Stimulated activated CD4-positive, alpha-beta T cell treated with anti-CD3 and anti-CD28 coated beads, TNF-alpha, amount 100 ng/mL, for 1 hour (primary cell): ENCODE results near the gene ELF3.
"Not testable (repeated sequence)": the region's sequence is repeated elsewhere in the genome, so short reads cannot be mapped to it uniquely, and the experiment has no call there.

Experiments used
- DNase-seq, 3 donors: peaks; one replicate each; pipeline ENCODE4 v3.0.0-alpha.2; 2020; ENCODE audit warnings: low read depth in 3 of 3, low spot score in 1 of 3

Gene ELF3

DNA sequence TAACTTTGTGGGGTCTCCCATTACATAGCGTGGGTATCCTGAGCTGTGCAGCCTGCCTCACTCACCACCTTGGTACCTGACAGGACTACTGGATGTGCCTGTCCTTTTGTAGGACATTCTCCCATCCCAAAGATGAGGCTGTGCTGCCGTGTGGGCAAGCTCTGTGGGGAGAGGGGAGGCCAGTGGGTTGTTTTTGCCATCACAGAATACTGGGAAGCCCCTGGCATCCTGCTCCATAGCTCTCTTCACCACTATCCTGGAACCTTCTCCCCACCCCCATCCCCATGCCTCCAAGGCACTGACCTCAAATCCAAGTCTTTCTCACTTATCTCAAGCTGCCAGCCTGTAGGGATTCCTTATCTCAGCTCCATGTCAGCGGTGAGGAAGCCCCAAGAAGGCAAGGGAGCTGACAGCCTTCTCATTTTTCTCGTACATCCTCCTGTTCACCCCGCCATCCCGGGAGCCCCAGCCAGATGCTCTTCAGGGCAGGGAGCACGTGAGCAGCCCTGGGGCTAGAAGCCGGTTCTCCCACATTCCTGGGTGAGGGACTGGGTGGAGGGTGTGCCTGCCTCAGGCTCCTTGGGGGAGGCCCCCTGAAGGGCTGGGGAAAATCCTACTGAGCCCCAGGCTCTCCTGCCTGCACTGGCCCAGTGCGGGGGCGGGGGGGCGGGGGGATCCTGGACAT lies 2.4 kb upstream of the ELF3 start:
- DNase-seq: no peak

DNA sequence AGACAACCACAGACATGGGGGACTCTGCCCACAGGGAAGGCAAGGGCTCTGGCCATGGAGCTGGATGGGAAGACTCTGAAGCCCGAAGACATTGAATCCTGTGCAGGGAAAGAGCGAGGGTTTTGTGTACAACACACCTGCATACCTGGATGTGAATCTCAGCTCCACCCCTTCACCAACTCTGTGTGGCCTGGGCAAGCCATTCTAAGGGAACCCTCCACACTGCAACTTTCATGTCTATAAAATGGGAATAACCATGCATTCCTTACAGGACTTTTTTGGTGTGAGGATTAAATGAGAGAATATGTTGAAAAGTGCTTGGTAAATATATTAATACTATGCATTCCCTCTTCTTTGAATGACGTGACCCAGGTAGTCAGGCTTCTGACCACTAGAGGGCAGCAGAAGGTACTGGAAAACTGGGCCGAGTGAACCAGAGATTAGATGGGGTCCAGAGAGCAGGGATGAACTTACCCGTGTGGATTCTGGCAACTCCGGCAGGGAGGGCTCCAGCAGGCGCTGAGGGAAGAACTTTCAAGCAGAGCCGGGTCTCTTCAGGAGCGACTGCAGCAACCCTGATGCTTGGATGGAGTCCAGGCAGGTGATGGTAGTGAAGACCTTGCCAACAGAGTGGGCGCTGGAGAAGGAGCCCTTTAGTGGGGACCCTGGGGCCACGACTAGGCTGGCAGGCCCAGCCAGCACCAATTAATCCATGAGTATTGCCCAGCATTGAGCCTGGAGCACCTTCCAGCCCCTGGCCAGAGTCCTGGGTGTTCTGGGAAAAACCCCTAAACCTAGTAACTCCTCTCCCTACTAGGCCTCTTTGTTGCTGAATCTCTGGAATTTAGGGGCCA lies 834 bp upstream of the ELF3 start:
- DNase-seq: peak; percentile 8 to 27 (median 10)

DNA sequence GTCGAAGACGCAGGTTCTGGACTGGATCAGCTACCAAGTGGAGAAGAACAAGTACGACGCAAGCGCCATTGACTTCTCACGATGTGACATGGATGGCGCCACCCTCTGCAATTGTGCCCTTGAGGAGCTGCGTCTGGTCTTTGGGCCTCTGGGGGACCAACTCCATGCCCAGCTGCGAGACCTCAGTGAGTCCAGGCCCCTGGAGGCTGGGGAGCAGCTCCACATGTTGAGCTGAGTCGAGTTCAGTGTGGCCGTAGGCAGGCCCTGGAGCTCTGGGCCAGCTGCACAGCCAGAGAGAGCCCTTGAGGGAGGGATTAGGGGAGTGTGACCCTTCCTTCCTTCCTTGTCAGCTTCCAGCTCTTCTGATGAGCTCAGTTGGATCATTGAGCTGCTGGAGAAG lies 1.6 kb downstream of the ELF3 start:
- no peak for DNase-seq

DNA sequence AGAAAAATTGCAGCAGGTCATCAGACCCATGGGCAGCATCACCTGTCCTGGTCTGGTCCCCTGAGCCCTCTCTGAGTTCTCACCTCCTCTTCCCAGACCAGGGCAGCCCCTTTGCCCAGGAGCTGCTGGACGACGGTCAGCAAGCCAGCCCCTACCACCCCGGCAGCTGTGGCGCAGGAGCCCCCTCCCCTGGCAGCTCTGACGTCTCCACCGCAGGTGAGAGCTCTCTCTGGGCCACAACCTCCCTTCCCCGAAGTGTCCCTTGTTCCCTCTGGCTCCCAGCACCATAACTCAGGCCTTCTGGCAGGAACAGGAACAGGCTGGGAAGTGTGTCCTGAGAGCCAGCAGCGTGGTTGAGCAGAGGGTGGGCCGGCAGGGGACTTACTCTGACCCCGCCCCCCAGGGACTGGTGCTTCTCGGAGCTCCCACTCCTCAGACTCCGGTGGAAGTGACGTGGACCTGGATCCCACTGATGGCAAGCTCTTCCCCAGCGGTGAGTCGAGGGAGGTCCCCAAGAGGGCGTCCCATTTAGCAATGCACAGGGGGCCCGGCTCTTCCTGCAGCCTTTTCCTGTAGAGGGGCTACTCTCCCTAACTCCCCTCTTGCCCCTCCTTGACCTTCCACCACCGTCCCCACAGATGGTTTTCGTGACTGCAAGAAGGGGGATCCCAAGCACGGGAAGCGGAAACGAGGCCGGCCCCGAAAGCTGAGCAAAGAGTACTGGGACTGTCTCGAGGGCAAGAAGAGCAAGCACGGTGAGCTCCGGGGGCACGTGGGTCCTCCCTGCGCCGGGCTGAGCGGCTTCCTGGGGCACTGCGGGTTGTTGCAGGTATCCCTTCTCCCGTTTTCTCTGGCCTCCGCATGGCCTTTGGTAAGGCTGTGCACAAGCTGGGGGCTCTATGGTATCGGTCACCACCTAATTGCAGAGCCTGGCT lies 2.4 kb downstream of the ELF3 start:
- no peak for DNase-seq

- DNase-seq: no peak
Observed at GRCh38 chr1:202013603-202014002, 3.2 kb downstream of the ELF3 start.

DNA sequence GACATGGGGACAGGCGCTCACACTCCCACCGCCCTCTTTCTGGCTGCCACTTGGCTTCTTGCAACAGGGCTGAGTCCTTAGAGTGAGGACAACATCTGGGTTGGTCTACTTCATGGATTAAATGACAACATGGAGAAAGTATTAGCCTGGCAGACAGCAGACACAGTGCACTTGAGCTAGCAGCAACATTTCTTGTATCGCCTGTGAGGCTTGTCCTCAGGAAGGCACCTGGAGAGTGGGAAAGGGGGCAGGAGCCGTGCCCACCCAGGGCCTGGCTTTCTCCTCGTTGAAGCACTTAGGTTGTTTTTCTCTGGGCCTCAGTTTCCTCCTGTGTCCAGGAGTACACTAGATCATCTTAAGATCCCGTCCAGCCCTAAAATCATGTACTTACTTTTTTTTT lies 3.7 kb downstream of the ELF3 start:
- no peak for DNase-seq

DNA sequence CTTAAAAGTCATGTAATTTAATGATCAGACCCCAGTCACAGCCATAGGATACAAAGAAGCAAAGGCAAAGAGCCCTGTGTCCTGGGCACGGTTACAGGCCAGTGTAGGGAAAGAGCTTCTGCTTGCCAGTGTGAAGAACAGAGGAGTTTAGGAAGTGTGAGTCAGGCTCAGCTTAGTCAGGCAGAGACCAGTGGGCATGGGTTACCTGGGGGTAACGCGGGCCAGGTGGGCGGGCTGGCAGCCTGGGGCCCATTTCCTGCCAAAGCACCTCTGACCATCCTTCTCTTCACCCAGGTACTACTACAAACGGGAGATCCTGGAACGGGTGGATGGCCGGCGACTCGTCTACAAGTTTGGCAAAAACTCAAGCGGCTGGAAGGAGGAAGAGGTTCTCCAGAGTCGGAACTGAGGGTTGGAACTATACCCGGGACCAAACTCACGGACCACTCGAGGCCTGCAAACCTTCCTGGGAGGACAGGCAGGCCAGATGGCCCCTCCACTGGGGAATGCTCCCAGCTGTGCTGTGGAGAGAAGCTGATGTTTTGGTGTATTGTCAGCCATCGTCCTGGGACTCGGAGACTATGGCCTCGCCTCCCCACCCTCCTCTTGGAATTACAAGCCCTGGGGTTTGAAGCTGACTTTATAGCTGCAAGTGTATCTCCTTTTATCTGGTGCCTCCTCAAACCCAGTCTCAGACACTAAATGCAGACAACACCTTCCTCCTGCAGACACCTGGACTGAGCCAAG lies 4.7 kb downstream of the ELF3 start:
- no peak for DNase-seq

DNA sequence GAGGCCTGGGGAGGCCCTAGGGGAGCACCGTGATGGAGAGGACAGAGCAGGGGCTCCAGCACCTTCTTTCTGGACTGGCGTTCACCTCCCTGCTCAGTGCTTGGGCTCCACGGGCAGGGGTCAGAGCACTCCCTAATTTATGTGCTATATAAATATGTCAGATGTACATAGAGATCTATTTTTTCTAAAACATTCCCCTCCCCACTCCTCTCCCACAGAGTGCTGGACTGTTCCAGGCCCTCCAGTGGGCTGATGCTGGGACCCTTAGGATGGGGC lies 5.2 kb downstream of the ELF3 start:
- DNase-seq: no peak

GRCh38 chr1:202016022-202016810 lies 5.8 kb downstream of the ELF3 start:
- DNase-seq: no peak

DNA sequence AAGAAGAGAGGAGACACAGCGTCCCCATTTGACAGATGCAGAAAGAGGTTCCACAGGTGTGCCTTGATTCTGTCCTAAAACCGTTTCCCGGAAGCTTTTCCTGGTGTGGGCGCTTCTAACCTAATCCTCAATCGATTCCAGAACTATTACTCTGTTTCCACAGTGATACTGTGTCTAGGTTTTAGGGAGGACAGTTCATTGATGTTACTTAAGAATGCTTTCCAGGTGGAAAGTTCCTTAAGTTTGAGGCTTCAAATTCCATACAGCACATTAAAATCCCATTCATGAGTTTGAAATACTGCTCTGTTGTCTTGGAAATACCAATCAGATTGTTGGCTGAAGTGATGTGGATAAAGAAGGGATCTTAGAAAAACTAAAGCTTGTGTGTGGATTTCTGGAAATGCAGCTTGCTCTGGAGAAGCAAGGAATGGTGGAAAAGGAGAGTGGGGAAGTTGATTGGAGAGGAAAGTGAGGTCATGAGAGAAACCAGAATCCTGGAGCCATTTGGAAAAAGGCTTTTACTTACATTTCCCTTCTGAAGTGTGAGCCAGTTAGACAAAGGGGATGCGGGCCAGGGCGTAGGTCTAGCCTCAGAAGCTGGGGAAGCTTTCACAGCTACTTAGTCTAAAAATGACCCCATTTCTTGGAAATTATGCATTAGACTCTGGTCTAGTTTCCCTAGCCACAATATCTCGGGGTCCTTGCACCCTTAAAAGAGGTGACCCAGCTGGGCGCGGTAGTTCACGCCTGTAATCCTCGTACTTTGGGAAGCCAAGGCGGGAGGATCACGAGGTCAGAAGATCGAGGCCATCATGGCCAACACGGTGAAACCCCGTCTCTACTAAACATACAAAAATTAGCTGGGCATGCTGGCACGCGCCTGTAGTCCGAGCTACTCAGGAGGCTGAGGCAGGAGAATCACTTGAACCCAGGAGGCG lies 6.7 kb downstream of the ELF3 start:
- no peak for DNase-seq

DNA sequence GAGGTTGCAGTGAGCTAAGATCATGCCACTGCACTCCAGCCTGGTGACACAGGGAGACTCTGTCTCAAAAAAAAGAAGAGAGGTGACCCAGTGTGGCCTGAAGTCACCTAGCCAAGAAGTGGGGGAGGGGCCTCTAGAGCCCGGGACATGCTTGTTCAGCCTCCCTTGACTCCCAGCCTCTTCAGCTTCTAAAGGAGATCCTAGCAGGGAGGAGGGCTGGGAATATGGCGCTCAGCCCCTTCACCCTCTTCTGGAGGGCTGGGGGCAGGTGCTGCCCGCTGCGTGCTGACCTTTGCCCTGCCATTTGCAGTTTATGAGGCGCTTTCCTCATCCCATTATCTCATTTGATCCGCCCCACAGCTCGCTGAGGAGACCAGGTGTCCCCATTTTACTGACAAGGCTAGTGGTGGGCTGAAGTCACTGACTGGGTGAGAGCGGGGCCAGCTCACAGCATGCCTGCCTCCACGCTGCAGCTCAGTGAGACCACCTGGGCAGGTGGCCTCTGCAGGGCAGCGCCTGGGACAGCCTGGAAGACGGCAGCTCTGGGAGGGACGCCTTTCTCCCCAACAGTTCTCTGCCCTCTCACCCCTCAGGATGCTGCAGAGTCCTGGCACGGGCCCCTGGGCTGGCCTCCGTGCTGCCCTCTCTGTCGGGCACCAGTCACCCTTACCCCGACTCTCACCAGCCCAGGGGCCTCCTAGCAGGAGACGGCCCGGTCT lies 7.5 kb downstream of the ELF3 start:
- no peak for DNase-seq

DNA sequence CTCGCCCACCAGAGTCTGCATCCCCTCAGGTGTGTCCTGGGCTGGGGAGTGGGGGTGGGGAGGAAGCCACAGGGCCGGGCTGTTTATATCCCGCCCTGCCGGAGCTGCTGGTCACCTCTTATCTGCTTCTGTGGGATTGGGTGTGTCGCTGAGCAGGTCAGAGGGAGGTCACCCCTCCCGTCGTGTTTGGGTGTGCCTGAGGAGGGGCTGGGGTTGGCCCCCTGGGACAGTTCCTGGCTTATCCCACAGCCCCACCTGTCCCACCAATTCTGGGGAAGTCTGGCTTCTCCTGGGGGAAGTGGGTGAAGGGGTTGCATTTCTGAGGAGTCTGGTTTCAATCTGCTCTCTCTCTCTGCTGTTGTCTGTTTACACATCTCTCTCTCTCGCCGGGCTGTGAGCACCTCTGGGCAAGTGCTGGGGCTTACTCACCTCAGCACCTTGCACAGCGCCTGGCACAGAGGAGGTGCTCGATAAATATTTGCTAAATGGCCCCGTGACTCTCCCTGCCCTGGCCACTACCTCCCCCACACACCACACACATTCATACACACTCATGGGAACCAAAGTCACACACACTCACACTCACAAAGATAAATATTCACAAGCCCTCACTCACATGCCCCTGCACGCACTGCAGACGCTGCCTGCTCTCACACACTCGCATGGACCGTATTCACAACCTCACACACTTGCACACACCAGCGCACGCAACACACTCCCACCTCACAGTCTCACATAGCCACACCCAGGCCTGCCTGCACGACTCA lies 8.3 kb downstream of the ELF3 start:
- DNase-seq: no peak

- not testable (repeated sequence) for DNase-seq
Observed at GRCh38 chr1:202019235-202019558, 8.8 kb downstream of the ELF3 start.

DNA sequence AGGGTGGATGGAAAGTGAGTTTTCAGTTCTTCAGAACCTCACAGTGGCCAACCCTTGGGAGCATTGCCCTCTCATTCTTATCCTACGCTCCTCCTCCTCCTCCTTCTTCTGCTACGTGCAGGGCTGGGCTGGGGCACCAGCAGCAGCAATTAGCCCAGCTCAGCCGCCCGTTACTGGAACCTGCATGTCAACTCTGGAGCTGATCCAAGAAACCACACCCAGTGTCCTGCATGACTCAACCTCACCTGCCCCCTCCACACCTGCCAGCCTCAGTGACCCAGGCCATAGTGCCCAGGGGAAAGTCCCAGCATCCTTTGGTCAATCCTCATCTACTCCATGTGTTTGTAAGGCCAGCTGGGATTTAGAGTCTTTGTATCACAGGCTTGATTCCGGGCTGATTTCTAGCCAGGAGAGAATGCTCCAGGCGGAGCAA lies 12.6 kb downstream of the ELF3 start:
- no peak for DNase-seq

- DNase-seq: no peak
Observed at GRCh38 chr1:202029171-202029665, 18.8 kb downstream of the ELF3 start.

- no peak for DNase-seq
Observed at GRCh38 chr1:202029727-202030126, 19.3 kb downstream of the ELF3 start.

GRCh38 chr1:202031796-202032195 lies 21.4 kb downstream of the ELF3 start:
- DNase-seq: no peak
